Measurements from ENCODE around the gene MBOAT2. TPM values are rescaled to one million over a fixed set of nuclear protein-coding genes. Genes with fewer than 3 reads are reported as not detected.

The MBOAT2 gene
- total and polyA plus RNA-seq, 2 donors (not counting 1 experiment from before 2014, with no cell fraction given), result 0.24 to 1.3 TPM

- no peak for TF ChIP-seq CTCF (IDR thresholded peaks at IDR 0.05)
- no peak for TF ChIP-seq EZH2 (IDR thresholded peaks at IDR 0.05; ENCODE audit: borderline replicate concordance, insufficient read depth, low read depth, low read length, poor library complexity, severe bottlenecking)
- ATAC-seq (ENCODE audit: low read depth) (no peak), DNase-seq (no peak)
- no peaks in the 10 kb centered on the region for H3K27me3 Mint-ChIP-seq
- intact Hi-C loops (cut with micrococcal nuclease), result no loop called here
- 97% methylated on average over 3 of the region's 4 CpGs for WGBS (ENCODE audit: insufficient coverage)
- no peaks in the 10 kb centered on the region for H3K36me3 ChIP-seq (replicated peaks in 1 of 2; ENCODE audit: control extremely low read depth in 1 of 2, control insufficient read depth in 1 of 2, extremely low read depth in 1 of 2, insufficient read depth in 2 of 2, low read length in 1 of 2)
- CTCF ChIA-PET, result no interaction called here
- H3K4me1 Mint-ChIP-seq, result peaks cover 7% of the 10 kb centered on the region
- no peak overlapping the region for H2AFZ ChIP-seq (ENCODE audit: insufficient read depth, low read depth, low read length, poor library complexity, severe bottlenecking)
- no peaks in the 10 kb centered on the region for H3K9me3 ChIP-seq (ENCODE audit: control extremely low read depth in 1 of 3, control insufficient read depth in 2 of 3, insufficient read depth in 1 of 3, low read length in 2 of 3)
- peaks cover 0 to 7% of the 10 kb centered on the region in 2 donors for H3K4me1 ChIP-seq (ENCODE audit: control insufficient read depth in 2 of 2, insufficient read depth in 2 of 2, low read length in 2 of 2)
- H3K79me2 ChIP-seq (ENCODE audit: control insufficient read depth, insufficient read depth, low read length), result no peaks in the 10 kb centered on the region
- H3K4me3 Mint-ChIP-seq, result no peak overlapping the region
- no peaks in the 10 kb centered on the region for H4K20me1 ChIP-seq (ENCODE audit: control insufficient read depth, insufficient read depth, low read length, poor library complexity, severe bottlenecking)
- no peaks in the 10 kb centered on the region for H3K9me3 Mint-ChIP-seq (ENCODE audit: insufficient read depth)
- no peak overlapping the region for H3K4me2 ChIP-seq (replicated peaks; ENCODE audit: low read depth, low read length, poor library complexity, severe bottlenecking)
- no peak overlapping the region for H3K27ac Mint-ChIP-seq
- no peak overlapping the region for H3K4me3 ChIP-seq (ENCODE audit: control extremely low read depth in 1 of 5, extremely low read depth in 1 of 5, insufficient read depth in 1 of 5, low read depth in 2 of 5, low read length in 4 of 5)
- POLR2A ChIA-PET, result no interaction called here
- H3K27ac ChIP-seq (ENCODE audit: low read length in 2 of 2), result no peak overlapping the region
- H3K9ac ChIP-seq (ENCODE audit: low read length), result no peak overlapping the region
- no peaks in the 10 kb centered on the region for H3K27me3 ChIP-seq (replicated peaks in 1 of 4; ENCODE audit: control extremely low read depth in 1 of 4, control insufficient read depth in 3 of 4, insufficient read depth in 4 of 4, low read length in 3 of 4)
Observed at GRCh38 chr2:8877894-8878293, 125.6 kb downstream of the MBOAT2 start.

GRCh38 chr2:8877332-8877731 is 126.2 kb downstream of the MBOAT2 start:
- no peak overlapping the region for H3K27ac ChIP-seq (ENCODE audit: low read length in 2 of 2)
- POLR2A ChIA-PET, result no interaction called here
- no peak overlapping the region for H3K4me3 ChIP-seq (ENCODE audit: control extremely low read depth in 1 of 5, extremely low read depth in 1 of 5, insufficient read depth in 1 of 5, low read depth in 2 of 5, low read length in 4 of 5)
- H3K4me3 Mint-ChIP-seq, result no peak overlapping the region
- no peaks in the 10 kb centered on the region for H3K9me3 ChIP-seq (ENCODE audit: control extremely low read depth in 1 of 3, control insufficient read depth in 2 of 3, insufficient read depth in 1 of 3, low read length in 2 of 3)
- H3K27ac Mint-ChIP-seq, result no peak overlapping the region
- 100% methylated on average over 2 of the region's 4 CpGs for WGBS (ENCODE audit: insufficient coverage)
- no peaks in the 10 kb centered on the region for H3K27me3 ChIP-seq (replicated peaks in 1 of 4; ENCODE audit: control extremely low read depth in 1 of 4, control insufficient read depth in 3 of 4, insufficient read depth in 4 of 4, low read length in 3 of 4)
- H4K20me1 ChIP-seq (ENCODE audit: control insufficient read depth, insufficient read depth, low read length, poor library complexity, severe bottlenecking), result no peaks in the 10 kb centered on the region
- no peak overlapping the region for H3K4me2 ChIP-seq (replicated peaks; ENCODE audit: low read depth, low read length, poor library complexity, severe bottlenecking)
- no peak overlapping the region for H2AFZ ChIP-seq (ENCODE audit: insufficient read depth, low read depth, low read length, poor library complexity, severe bottlenecking)
- CTCF ChIA-PET, result no interaction called here
- no peaks in the 10 kb centered on the region for H3K79me2 ChIP-seq (ENCODE audit: control insufficient read depth, insufficient read depth, low read length)
- ATAC-seq (ENCODE audit: low read depth) (no peak), DNase-seq (no peak)
- no peaks in the 10 kb centered on the region for H3K27me3 Mint-ChIP-seq
- intact Hi-C loops (cut with micrococcal nuclease), result no loop called here
- H3K36me3 ChIP-seq (replicated peaks in 1 of 2; ENCODE audit: control extremely low read depth in 1 of 2, control insufficient read depth in 1 of 2, extremely low read depth in 1 of 2, insufficient read depth in 2 of 2, low read length in 1 of 2), result no peaks in the 10 kb centered on the region
- no peak overlapping the region for H3K9ac ChIP-seq (ENCODE audit: low read length)
- H3K4me1 Mint-ChIP-seq, result peaks cover 9% of the 10 kb centered on the region
- H3K9me3 Mint-ChIP-seq (ENCODE audit: insufficient read depth), result no peaks in the 10 kb centered on the region
- TF ChIP-seq EZH2 (IDR thresholded peaks at IDR 0.05; ENCODE audit: borderline replicate concordance, insufficient read depth, low read depth, low read length, poor library complexity, severe bottlenecking) (no peak), CTCF (IDR thresholded peaks at IDR 0.05) (no peak)
- H3K4me1 ChIP-seq (ENCODE audit: control insufficient read depth in 2 of 2, insufficient read depth in 2 of 2, low read length in 2 of 2), result peaks cover 0 to 7% of the 10 kb centered on the region in 2 donors

Measured in B cell (primary cell).